HEK293T (cell line): Measurements from ENCODE around the gene NECTIN1.

ENCODE experiments used
- ARNT ChIP-seq: fragments of 450-650 bp; IDR thresholded peaks from 2 replicates; pipeline ENCODE4 v1.6.1; 2017; ENCODE audit warnings: mild to moderate bottlenecking
- BHLHE40 ChIP-seq: fragments of 450-650 bp; IDR thresholded peaks from 2 replicates; pipeline ENCODE4 v1.6.1; 2016; ENCODE audit warnings: mild to moderate bottlenecking, moderate library complexity, borderline replicate concordance
- ELF4 ChIP-seq: fragments of 450-650 bp; IDR thresholded peaks from 2 replicates; pipeline ENCODE4 v1.6.1; 2017; ENCODE audit warnings: antibody characterized with exemption
- FOXA1 ChIP-seq: fragments of 450-650 bp; IDR thresholded peaks from 2 replicates; pipeline ENCODE4 v1.6.1; 2016; ENCODE audit warnings: mild to moderate bottlenecking
- FOXK2 ChIP-seq: fragments of 450-650 bp; IDR thresholded peaks from 2 replicates; pipeline ENCODE4 v1.6.1; 2016; ENCODE audit warnings: mild to moderate bottlenecking
- L3MBTL2 ChIP-seq: fragments of 450-650 bp; conservative IDR thresholded peaks from 2 replicates; pipeline ENCODE4 v1.6.1; 2016; ENCODE audit warnings: mild to moderate bottlenecking
- NFRKB ChIP-seq: fragments of 450-650 bp; IDR thresholded peaks from 2 replicates; pipeline ENCODE4 v1.6.1; 2016; ENCODE audit warnings: mild to moderate bottlenecking, moderate library complexity
- SP1 ChIP-seq: fragments of 450-650 bp; IDR thresholded peaks from 2 replicates; pipeline ENCODE4 v1.6.1; 2017
- TARDBP ChIP-seq: fragments of 450-650 bp; IDR thresholded peaks from 2 replicates; pipeline ENCODE4 v1.6.1; 2016
- TF ChIP-seq, protein P1 (sequence below): fragments of 450-650 bp; IDR thresholded peaks from 2 replicates; pipeline ENCODE4 v1.6.1; 2016

DNA sequence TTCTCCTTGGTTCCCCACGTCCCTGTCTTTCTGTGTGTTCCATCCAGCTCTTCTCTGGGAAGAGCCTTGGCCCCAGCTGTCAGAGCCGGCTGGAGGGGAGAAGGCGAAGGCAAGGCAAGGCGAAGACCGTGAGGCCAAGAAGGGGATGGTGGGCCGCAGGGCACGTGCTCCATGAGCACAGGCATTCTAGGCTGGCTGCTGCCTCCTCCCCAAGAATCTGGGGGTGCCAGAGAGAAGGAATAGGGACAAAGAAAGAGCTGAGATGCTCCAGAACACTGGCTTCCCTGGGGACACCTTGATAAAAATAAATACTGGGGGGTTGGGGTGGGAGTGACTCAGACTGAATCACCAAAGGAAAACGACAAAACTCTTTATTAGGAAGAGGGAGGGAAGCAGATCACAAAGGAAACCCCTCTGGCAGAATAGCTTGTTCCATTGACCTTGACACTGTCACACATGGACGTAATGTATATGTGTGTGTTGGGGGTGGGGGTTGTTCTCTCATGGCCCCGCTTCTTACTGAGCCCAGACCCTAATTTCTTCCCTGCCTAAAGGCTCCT lies 52.5 kb downstream of the NECTIN1 start:
- TF ChIP-seq NFRKB: no peak
- TF ChIP-seq SP1: no peak
- TF ChIP-seq, protein P1, sequence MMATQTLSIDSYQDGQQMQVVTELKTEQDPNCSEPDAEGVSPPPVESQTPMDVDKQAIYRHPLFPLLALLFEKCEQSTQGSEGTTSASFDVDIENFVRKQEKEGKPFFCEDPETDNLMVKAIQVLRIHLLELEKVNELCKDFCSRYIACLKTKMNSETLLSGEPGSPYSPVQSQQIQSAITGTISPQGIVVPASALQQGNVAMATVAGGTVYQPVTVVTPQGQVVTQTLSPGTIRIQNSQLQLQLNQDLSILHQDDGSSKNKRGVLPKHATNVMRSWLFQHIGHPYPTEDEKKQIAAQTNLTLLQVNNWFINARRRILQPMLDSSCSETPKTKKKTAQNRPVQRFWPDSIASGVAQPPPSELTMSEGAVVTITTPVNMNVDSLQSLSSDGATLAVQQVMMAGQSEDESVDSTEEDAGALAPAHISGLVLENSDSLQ: no peak
- no peak for TF ChIP-seq ELF4
- no peak for TF ChIP-seq TARDBP
- TF ChIP-seq FOXK2: no peak
- TF ChIP-seq BHLHE40: no peak
- no peak for TF ChIP-seq FOXA1
- TF ChIP-seq ARNT: no peak
- no peak for TF ChIP-seq L3MBTL2
